PC-9 (cell line): Measurements from ENCODE around the gene DEAF1. TPM values are rescaled to one million over a fixed set of nuclear protein-coding genes. Genes with fewer than 3 reads are reported as not detected.

Source experiments
- BruUV-seq: library from RNA; stranded (reverse); fragments of 400-500 nt; replicated peaks from 2 replicates; lab custom pipeline; 2021; lab: Mats Ljungman, UMichigan
- CTCF ChIA-PET: fragments of 300-600 bp; sonication (Branson Sonifier 250); formaldehyde crosslinking; loops from one replicate; lab custom pipeline; 2022; ENCODE audit warnings: antibody characterized with exemption; lab: Charles Lee
- POLR2A ChIA-PET: fragments of 300-600 bp; sonication (Branson Sonifier 250); formaldehyde crosslinking; loops from one replicate; lab custom pipeline; 2022; ENCODE audit warnings: antibody characterized with exemption; ENCODE audit not compliant: unreplicated experiment; lab: Charles Lee
- DNase-seq, 2 experiments: peaks; one replicate each; pipeline versions ENCODE4 v3.0.0 to v3.0.0-alpha.2; 2015 to 2022; ENCODE audit warnings: mixed read lengths in 1 of 2
- H2AFZ ChIP-seq: fragments of 200-600 bp; sonication (generic); 2 replicates; pipeline ENCODE4 v1.8.1; 2017; ENCODE audit warnings: antibody characterized with exemption
- H3F3A ChIP-seq: fragments of 200-600 bp; sonication (generic); 2 replicates; pipeline ENCODE4 v1.8.1; 2017; ENCODE audit warnings: antibody characterized with exemption, mild to moderate bottlenecking, low read depth; ENCODE audit not compliant: insufficient read depth
- H3K27ac ChIP-seq: fragments of 200-600 bp; sonication (generic); 2 replicates; pipeline ENCODE4 v1.6.1; 2016; ENCODE audit warnings: mixed run types
- H3K27me3 ChIP-seq: fragments of 200-600 bp; sonication (generic); 2 replicates; pipeline ENCODE4 v1.6.1; 2016; ENCODE audit warnings: low read depth, mixed run types; ENCODE audit not compliant: insufficient read depth
- H3K36me3 ChIP-seq: fragments of 200-600 bp; sonication (generic); 2 replicates; pipeline ENCODE4 v1.6.1; 2016; ENCODE audit warnings: low read depth, mixed run types
- H3K4me1 ChIP-seq: fragments of 200-600 bp; sonication (generic); replicated peaks from 2 replicates; pipeline ENCODE4 v1.6.1; 2016; ENCODE audit warnings: mixed run types; ENCODE audit not compliant: insufficient read depth
- H3K4me2 ChIP-seq: fragments of 200-600 bp; sonication (generic); 2 replicates; pipeline ENCODE4 v1.6.1; 2017; ENCODE audit warnings: mixed run types
- H3K4me3 ChIP-seq: fragments of 200-600 bp; sonication (generic); 2 replicates; pipeline ENCODE4 v1.6.1; 2016; ENCODE audit warnings: mixed run types
- H3K79me2 ChIP-seq: fragments of 200-600 bp; sonication (generic); 2 replicates; pipeline ENCODE4 v1.6.1; 2017; ENCODE audit warnings: low read depth, mixed run types
- H3K9me2 ChIP-seq: fragments of 200-600 bp; sonication (generic); 2 replicates; pipeline ENCODE4 v1.8.1; 2017; ENCODE audit warnings: mild to moderate bottlenecking; ENCODE audit not compliant: insufficient read depth
- H3K9me3 ChIP-seq: fragments of 200-600 bp; sonication (generic); 2 replicates; pipeline ENCODE4 v1.8.1; 2016; ENCODE audit warnings: low read depth; ENCODE audit not compliant: insufficient read depth
- H4K20me1 ChIP-seq: fragments of 200-600 bp; sonication (generic); 2 replicates; pipeline ENCODE4 v1.8.1; 2017; ENCODE audit not compliant: insufficient read depth
- EZH2 ChIP-seq: fragments of 200-600 bp; sonication (generic); IDR thresholded peaks from 2 replicates; pipeline ENCODE4 v1.8.0; 2017; ENCODE audit warnings: antibody characterized with exemption, low read depth
- intact Hi-C: fragments of 100-400 bp; cut with micrococcal nuclease; formaldehyde crosslinking; loops from one replicate; pipeline ENCODE4 v1.10.0; 2022; ENCODE audit not compliant: unreplicated experiment
- total RNA-seq: library from RNA; stranded (reverse); gene quantifications from 2 replicates; pipeline ENCODE4 v1.2.3, GENCODE V29; 2021
- TF ChIP-seq, protein P1 (sequence below): fragments of 200-600 bp; sonication (generic); conservative IDR thresholded peaks from 2 replicates; pipeline ENCODE4 v1.6.1; 2017; ENCODE audit warnings: mixed run types, antibody characterized with exemption, mild to moderate bottlenecking, moderate library complexity

The DEAF1 gene
- total RNA-seq, 1 experiment from 2014 or later, result 36.9 TPM

DNA sequence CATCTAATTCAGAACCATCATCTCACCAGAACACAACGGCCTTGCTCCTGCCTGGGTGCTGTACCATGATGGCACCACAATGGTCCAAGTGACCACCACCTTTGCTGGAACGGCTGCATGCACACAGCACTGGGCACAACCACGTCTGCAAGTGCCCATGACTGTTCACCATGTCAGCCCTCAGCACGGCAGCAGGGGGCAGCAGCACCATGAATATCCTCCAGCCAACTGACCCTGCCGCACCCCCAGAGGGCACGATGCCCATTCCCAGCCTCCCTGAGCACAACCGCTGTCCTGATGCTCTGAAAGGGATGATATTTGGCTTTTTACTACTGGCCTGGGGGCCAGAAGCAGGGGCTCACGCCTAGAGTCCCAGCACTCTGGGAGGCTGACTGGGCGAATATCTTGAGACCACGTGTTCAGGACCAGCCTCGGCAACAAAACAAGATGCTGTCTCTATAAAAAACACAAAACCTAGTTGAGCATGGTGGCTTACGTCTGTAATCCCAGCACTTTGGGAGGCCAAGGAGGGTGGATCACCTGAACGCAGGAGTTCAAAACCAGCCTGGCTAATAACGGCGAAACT is 32.2 kb downstream of the DEAF1 start:
- 0 out of 2 replicates have a peak, but pooled peaks cover 6% of the 10 kb centered on the region for H3F3A ChIP-seq
- no peak overlapping the region for H3K4me2 ChIP-seq
- BruUV-seq, result no TSS peak
- no peak overlapping the region for H2AFZ ChIP-seq
- ChIA-PET CTCF (no interaction called here), POLR2A (no interaction called here)
- H3K36me3 ChIP-seq, result no peaks in the 10 kb centered on the region
- no peak overlapping the region for H3K27ac ChIP-seq
- no peaks in the 10 kb centered on the region for H3K9me3 ChIP-seq
- intact Hi-C loops, result loop anchor here (5.0 kb wide), 1 partner anchor 100 kb away; no protein-coding TSS in a partner anchor
- peaks cover 8% of the 10 kb centered on the region; the same call in 1 of the 2 replicates for H4K20me1 ChIP-seq
- no peak overlapping the region for H3K4me3 ChIP-seq
- H3K27me3 ChIP-seq, result no peaks in the 10 kb centered on the region
- peak in 1 of 2 experiments; percentile 44 for DNase-seq
- TF ChIP-seq, protein P1, sequence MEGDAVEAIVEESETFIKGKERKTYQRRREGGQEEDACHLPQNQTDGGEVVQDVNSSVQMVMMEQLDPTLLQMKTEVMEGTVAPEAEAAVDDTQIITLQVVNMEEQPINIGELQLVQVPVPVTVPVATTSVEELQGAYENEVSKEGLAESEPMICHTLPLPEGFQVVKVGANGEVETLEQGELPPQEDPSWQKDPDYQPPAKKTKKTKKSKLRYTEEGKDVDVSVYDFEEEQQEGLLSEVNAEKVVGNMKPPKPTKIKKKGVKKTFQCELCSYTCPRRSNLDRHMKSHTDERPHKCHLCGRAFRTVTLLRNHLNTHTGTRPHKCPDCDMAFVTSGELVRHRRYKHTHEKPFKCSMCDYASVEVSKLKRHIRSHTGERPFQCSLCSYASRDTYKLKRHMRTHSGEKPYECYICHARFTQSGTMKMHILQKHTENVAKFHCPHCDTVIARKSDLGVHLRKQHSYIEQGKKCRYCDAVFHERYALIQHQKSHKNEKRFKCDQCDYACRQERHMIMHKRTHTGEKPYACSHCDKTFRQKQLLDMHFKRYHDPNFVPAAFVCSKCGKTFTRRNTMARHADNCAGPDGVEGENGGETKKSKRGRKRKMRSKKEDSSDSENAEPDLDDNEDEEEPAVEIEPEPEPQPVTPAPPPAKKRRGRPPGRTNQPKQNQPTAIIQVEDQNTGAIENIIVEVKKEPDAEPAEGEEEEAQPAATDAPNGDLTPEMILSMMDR, result peak; percentile 74
- TF ChIP-seq EZH2, result no peak
- H3K9me2 ChIP-seq, result no peaks in the 10 kb centered on the region
- H3K79me2 ChIP-seq, result no peaks in the 10 kb centered on the region
- no peaks in the 10 kb centered on the region for H3K4me1 ChIP-seq

DNA sequence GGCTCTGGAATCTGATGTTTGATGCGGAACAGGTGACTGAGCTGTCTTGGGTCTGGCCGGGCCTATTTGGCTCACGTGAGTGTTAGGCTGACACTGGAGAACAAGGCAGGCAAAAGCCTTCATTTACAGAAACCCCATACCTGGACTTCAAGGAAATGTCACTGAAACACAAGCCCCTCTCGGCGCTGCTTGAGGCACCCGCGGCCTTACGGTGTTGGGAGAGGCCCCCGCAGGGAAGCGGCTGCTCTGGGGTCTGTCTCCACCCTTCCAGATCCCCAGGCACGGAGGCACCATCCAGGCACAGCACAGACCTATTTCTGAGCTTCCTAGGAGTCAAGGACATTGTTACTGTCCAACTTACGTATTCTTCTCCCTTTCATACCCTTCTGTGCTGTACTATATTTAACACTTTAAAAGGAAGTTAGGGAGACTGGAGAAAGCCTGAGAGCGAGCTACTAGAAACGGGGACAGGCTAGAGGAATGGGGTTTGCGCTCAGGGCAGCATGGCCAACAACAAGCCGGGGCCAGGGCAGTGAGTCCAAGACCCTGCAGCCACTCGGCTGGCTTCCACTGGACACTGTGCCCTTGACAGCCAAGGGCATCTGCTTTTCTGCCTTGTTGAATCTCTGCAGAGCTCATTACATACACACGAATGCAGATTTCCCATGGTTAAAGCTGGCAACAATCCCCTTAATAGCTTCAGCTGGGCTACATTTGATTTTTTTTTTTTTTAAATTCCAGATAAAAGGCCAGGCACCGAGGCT is 34.2 kb downstream of the DEAF1 start:
- Histone ChIP-seq H3K4me3 (no peak overlapping the region), H3K36me3 (no peaks in the 10 kb centered on the region), H3K4me2 (no peak overlapping the region), H4K20me1 (peaks cover 8% of the 10 kb centered on the region; the same call in 1 of the 2 replicates), H3K9me3 (no peaks in the 10 kb centered on the region), H3K27ac (no peak overlapping the region), H2AFZ (no peak overlapping the region), H3K4me1 (no peaks in the 10 kb centered on the region), H3K9me2 (no peaks in the 10 kb centered on the region), H3K79me2 (no peaks in the 10 kb centered on the region), H3F3A (0 out of 2 replicates have a peak, but pooled peaks cover 6% of the 10 kb centered on the region), H3K27me3 (no peaks in the 10 kb centered on the region)
- BruUV-seq, result no TSS peak
- POLR2A ChIA-PET, result no interaction called here
- TF ChIP-seq, protein P1, result no peak
- TF ChIP-seq EZH2, result no peak
- intact Hi-C loops, result loop anchor here (5.0 kb wide), 1 partner anchor 101 kb away; no protein-coding TSS in a partner anchor
- no peak for DNase-seq
- CTCF ChIA-PET, result interaction anchor here (0.6 kb wide), 1 partner anchor 724 kb away, joined by 3 read pairs; no protein-coding TSS in a partner anchor

DNA sequence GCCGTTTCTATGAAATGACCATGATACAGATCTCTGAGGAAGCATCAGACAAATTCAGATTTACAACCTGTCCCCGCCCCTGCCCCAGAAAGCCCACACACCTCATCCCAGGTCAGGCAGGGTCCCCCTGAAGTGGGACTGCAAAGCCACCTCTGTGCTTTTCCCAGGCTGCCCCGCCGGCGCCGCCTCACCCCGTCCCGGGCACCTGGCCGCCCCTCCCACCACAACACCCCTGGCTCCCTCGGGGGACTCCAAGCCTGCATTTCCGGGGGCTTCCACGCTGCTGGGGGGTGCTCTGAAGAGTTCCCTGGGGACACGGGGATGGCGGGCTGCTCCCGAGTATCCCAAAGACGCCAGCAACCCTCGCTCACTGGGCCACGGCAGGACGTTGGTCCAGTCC is 34.7 kb downstream of the DEAF1 start:
- 0 out of 2 replicates have a peak, but pooled peaks cover 6% of the 10 kb centered on the region for H3F3A ChIP-seq
- peaks cover 8% of the 10 kb centered on the region; the same call in 1 of the 2 replicates for H4K20me1 ChIP-seq
- no peak for DNase-seq
- no peaks in the 10 kb centered on the region for H3K9me2 ChIP-seq
- no peaks in the 10 kb centered on the region for H3K36me3 ChIP-seq
- no peak overlapping the region for H2AFZ ChIP-seq
- TF ChIP-seq, protein P1, result no peak
- no peak for TF ChIP-seq EZH2
- ChIA-PET POLR2A (no interaction called here), CTCF (interaction anchor here (0.6 kb wide), 1 partner anchor 725 kb away, joined by 3 read pairs; no protein-coding TSS in a partner anchor)
- H3K27ac ChIP-seq, result no peak overlapping the region
- no TSS peak for BruUV-seq
- no peaks in the 10 kb centered on the region for H3K4me1 ChIP-seq
- no peak overlapping the region for H3K4me2 ChIP-seq
- H3K4me3 ChIP-seq, result no peak overlapping the region
- H3K27me3 ChIP-seq, result no peaks in the 10 kb centered on the region
- H3K79me2 ChIP-seq, result no peaks in the 10 kb centered on the region
- intact Hi-C loops, result loop anchor here (5.0 kb wide), 1 partner anchor 102 kb away; no protein-coding TSS in a partner anchor
- H3K9me3 ChIP-seq, result no peaks in the 10 kb centered on the region
